Measurements from ENCODE around the gene VSIG10. TPM values are rescaled to one million over a fixed set of nuclear protein-coding genes. Genes with fewer than 3 reads are reported as not detected.

VSIG10 gene
- total and polyA plus RNA-seq, 2 of the 13 experiments (the other 11 are each of a cell fraction or from before 2014, with no cell fraction given), result 25.6 to 42.5 TPM

DNA sequence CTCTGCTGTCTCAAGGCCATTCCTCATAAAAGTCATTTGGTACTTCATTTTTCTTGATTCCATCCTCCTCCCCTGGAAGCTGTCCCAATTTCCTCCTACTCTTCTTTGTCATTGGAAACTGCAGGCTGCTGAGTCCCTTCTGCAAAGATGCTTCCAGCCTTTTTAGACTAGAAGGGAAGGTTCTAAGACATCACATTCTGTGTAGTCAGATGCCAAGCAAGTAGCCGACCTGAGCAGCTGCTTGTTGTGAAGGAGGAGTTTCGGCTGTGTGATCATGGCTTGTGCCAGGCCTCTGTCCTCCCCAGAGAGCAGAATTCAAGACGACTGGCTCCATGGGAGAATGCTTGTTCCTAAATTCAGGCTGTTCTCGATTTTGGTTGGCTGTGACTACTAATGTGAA is 78.6 kb downstream of the VSIG10 start (continued):
- TF ChIP-seq, protein P1, sequence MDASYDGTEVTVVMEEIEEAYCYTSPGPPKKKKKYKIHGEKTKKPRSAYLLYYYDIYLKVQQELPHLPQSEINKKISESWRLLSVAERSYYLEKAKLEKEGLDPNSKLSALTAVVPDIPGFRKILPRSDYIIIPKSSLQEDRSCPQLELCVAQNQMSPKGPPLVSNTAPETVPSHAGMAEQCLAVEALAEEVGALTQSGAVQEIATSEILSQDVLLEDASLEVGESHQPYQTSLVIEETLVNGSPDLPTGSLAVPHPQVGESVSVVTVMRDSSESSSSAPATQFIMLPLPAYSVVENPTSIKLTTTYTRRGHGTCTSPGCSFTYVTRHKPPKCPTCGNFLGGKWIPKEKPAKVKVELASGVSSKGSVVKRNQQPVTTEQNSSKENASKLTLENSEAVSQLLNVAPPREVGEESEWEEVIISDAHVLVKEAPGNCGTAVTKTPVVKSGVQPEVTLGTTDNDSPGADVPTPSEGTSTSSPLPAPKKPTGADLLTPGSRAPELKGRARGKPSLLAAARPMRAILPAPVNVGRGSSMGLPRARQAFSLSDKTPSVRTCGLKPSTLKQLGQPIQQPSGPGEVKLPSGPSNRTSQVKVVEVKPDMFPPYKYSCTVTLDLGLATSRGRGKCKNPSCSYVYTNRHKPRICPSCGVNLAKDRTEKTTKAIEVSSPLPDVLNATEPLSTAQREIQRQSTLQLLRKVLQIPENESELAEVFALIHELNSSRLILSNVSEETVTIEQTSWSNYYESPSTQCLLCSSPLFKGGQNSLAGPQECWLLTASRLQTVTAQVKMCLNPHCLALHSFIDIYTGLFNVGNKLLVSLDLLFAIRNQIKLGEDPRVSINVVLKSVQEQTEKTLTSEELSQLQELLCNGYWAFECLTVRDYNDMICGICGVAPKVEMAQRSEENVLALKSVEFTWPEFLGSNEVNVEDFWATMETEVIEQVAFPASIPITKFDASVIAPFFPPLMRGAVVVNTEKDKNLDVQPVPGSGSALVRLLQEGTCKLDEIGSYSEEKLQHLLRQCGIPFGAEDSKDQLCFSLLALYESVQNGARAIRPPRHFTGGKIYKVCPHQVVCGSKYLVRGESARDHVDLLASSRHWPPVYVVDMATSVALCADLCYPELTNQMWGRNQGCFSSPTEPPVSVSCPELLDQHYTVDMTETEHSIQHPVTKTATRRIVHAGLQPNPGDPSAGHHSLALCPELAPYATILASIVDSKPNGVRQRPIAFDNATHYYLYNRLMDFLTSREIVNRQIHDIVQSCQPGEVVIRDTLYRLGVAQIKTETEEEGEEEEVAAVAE (CRISPR knock-in tag; IDR thresholded peaks at IDR 0.05; ENCODE audit: borderline replicate concordance), result no peak
- TF ChIP-seq ZNF569 (CRISPR knock-in tag; IDR thresholded peaks at IDR 0.05; ENCODE audit: borderline replicate concordance), result no peak
- no peak for TF ChIP-seq YY1 (IDR thresholded peaks at IDR 0.05; ENCODE audit: insufficient read depth, insufficient replicate concordance, low read depth, low read length)
- TF ChIP-seq, protein P2, sequence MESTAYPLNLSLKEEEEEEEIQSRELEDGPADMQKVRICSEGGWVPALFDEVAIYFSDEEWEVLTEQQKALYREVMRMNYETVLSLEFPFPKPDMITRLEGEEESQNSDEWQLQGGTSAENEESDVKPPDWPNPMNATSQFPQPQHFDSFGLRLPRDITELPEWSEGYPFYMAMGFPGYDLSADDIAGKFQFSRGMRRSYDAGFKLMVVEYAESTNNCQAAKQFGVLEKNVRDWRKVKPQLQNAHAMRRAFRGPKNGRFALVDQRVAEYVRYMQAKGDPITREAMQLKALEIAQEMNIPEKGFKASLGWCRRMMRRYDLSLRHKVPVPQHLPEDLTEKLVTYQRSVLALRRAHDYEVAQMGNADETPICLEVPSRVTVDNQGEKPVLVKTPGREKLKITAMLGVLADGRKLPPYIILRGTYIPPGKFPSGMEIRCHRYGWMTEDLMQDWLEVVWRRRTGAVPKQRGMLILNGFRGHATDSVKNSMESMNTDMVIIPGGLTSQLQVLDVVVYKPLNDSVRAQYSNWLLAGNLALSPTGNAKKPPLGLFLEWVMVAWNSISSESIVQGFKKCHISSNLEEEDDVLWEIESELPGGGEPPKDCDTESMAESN (CRISPR knock-in tag; conservative IDR thresholded peaks at IDR 0.05), result no peak
- no peak for TF ChIP-seq ZFP36 (IDR thresholded peaks at IDR 0.05; ENCODE audit: borderline replicate concordance, low read depth, low read length, partially characterized antibody)
- TF ChIP-seq ZNF614 (CRISPR knock-in tag; IDR thresholded peaks at IDR 0.05; ENCODE audit: borderline replicate concordance), result no peak
- TF ChIP-seq ZNF101 (CRISPR knock-in tag; IDR thresholded peaks at IDR 0.05; ENCODE audit: borderline replicate concordance, low read depth), result no peak
